Ectodermal cell (in vitro differentiated cells): ENCODE results near the gene ATXN1.

Source experiments
- H3K27ac ChIP-seq: 2 replicates; pipeline ENCODE4 v1.7.0; 2013; ENCODE audit warnings: mild to moderate bottlenecking, low read depth, low read length; ENCODE audit not compliant: insufficient read depth, poor library complexity, severe bottlenecking
- H3K27me3 ChIP-seq: 2 replicates; pipeline ENCODE4 v1.7.0; 2013; ENCODE audit warnings: mild to moderate bottlenecking, low read length; ENCODE audit not compliant: insufficient read depth, control insufficient read depth, poor library complexity, severe bottlenecking
- H3K36me3 ChIP-seq: one replicate; pipeline ENCODE4 v1.7.0; 2013; ENCODE audit warnings: low read length; ENCODE audit not compliant: control insufficient read depth, insufficient read depth
- H3K4me1 ChIP-seq: one replicate; pipeline ENCODE4 v1.7.0; 2013; ENCODE audit warnings: low read length; ENCODE audit not compliant: control insufficient read depth, insufficient read depth
- H3K4me3 ChIP-seq: 2 replicates; pipeline ENCODE4 v1.7.0; 2013; ENCODE audit warnings: low read depth, low read length, control low read depth; ENCODE audit not compliant: insufficient read depth
- H3K9me3 ChIP-seq: 2 replicates; pipeline ENCODE4 v1.7.0; 2013; ENCODE audit warnings: mild to moderate bottlenecking, low read length, moderate library complexity; ENCODE audit not compliant: control insufficient read depth
- WGBS, 2 experiments: methylation state at CpG; one replicate each; pipeline ENCODE4 v1.1.7; 2013; ENCODE audit warnings: missing lambda C conversion rate in 2 of 2; 5-methylcytosine and 5-hydroxymethylcytosine counted together

ATXN1 gene

DNA sequence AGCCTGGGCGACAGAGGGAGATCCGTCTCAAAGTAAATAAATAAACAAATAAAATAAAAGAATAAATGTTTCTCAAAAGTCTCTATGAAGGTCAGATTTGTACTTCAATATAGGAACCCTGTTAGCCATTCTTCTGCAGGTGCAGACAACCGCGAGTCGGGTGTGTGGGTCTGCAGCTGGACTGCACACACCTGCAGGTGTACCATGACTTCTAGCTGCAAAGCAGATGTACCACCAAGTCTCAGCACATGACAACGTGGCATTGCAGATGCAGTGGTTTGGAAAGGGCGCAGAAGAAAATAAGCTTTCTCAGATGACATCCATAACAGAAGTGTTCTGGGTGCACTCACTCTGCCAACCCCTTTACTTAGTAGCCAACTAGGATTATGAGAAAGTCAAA lies 239.7 kb downstream of the ATXN1 start:
- no peaks in the 10 kb centered on the region for H3K36me3 ChIP-seq
- WGBS, 2 experiments = 94 to 98% methylated on average over 5 to 6 of the region's 7 CpGs
- H3K9me3 ChIP-seq = no peaks in the 10 kb centered on the region
- H3K27me3 ChIP-seq = no peaks in the 10 kb centered on the region
- H3K27ac ChIP-seq = no peak overlapping the region
- no peak overlapping the region for H3K4me3 ChIP-seq
- peaks cover 8% of the 10 kb centered on the region for H3K4me1 ChIP-seq

DNA sequence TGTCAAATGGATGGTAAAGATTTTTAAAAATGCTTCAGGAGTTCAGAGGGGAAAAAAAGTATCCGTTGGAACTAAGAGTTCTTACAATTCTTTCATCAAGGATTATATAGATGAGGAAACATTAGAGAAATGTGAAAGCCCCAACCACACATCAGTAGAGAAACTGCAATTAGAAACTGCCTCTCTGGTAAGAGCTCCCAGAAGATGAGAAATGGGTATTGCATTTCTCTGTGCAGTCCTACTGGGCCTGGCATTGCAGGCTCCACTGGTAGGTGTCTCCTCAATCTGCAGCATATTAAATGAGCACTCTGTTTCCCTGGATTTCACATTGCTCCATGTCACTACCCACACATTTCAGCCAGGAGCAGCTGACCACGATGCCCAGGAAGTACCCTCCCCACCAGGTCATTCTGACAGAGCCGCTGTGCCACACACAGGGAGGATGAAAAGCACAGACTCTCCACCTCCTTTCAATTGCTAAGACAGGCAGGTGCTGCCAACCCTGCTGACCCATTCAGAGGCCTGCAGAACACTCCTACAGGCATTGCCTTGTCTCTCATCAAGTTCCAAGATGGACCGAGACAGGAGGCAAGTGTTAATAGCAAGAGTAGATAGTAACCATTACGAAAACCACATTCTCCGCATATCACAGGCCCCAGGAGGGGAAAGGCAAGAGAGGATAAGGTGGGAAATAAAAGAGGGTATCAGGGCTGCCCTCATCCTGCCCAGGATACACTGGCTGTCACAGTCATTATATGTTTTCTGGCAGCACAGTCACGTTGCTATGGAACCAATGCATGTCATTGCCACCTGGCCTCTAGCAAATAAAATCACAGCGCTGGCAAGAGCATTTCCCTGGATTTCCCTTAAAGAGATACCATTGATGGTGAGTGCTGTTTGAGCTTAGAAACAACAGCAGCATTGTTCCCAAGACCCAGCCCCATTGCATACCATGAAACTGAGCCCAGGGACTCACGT lies 241.7 kb downstream of the ATXN1 start:
- WGBS, 2 experiments = 67% methylated on average over 9 of the region's 9 CpGs
- no peaks in the 10 kb centered on the region for H3K36me3 ChIP-seq
- H3K4me1 ChIP-seq = peaks cover 8% of the 10 kb centered on the region
- no peaks in the 10 kb centered on the region for H3K9me3 ChIP-seq
- no peak overlapping the region for H3K27ac ChIP-seq
- no peaks in the 10 kb centered on the region for H3K27me3 ChIP-seq
- no peak overlapping the region for H3K4me3 ChIP-seq

DNA sequence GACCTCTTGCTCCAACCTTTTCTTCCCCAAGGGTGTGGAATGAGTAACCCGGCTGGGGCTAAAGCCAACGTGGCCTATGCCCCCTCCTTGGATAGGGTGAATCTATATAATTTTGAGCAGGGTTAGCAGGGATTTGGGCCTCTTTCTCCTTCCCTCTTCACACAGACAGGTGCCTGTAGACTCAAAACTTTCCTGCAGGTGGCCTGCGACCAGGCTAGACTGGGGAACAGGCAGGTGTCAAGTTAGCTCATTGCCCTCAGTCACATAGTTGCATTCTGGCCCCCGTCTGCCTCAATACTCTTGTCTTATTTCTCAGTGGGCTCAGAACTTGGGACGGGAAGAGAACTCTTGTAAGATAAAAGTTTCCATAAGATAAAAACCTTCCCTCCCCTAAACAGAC lies 243.0 kb downstream of the ATXN1 start:
- H3K27ac ChIP-seq = no peak overlapping the region
- peaks cover 8% of the 10 kb centered on the region for H3K4me1 ChIP-seq
- H3K4me3 ChIP-seq = no peak overlapping the region
- H3K27me3 ChIP-seq = no peaks in the 10 kb centered on the region
- no peaks in the 10 kb centered on the region for H3K9me3 ChIP-seq
- WGBS, 2 experiments = 79 to 81% methylated on average over 4 to 5 of the region's 5 CpGs
- no peaks in the 10 kb centered on the region for H3K36me3 ChIP-seq

DNA sequence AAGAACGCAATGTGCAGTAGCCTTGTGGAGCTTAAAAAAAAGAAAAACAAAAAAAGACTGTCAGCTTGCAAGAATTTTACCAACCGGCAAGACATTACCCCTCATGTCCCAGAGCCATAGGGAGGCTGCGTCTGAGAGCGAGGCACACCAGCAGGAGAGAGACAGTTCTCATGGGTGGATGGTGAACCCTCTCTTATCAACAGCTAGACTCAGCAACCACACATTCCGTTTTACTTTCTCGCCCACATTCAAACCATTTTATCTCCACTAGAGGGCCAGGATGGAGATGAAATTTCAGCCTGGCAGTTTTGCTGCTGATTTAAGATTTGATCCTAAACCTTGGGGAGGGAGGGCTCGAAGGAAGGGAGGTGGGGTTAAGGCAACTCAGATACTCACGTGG lies 247.0 kb downstream of the ATXN1 start:
- Histone ChIP-seq H3K4me1 (no peaks in the 10 kb centered on the region), H3K27me3 (no peaks in the 10 kb centered on the region), H3K9me3 (no peaks in the 10 kb centered on the region), H3K4me3 (no peak overlapping the region), H3K27ac (no peak overlapping the region), H3K36me3 (no peaks in the 10 kb centered on the region)
- 63 to 71% methylated on average over 8 of the region's 8 CpGs for WGBS, 2 experiments

DNA sequence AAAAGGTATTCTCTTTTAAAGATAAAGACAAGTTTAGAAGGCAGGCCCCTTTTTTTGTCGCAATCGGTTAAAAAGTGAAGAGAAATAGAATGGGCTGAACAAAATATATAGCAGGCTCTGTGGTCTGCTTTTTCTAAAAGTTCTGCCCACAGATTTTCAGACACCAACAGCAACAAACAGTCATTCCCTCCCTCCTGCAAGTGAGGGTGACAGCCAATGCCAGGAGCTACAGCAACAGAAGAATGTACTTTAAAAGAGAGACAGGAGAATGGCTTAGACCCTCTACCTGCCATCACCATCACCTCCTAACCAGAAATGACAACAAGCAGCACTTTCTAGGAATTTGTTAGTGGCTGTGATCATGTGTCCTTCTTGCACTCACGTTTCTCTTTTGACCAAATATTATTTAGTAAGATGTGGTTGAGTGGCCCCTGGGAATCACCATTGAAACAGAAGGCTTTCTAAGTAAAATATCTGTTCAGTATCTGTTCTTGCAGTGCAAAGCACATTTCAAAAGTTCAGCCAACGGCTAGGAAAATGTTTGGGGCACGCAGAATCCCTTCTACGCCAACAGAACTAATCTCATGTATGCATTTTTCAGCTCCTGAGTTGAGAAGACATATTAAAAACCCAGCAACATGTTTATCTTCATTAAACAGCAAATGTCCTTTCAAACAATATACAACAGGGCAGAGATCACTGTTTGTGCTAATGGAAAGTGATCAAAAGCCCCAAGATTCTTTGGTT lies 248.5 kb downstream of the ATXN1 start:
- WGBS, 2 experiments = 92 to 94% methylated on average over 6 of the region's 6 CpGs
- H3K4me3 ChIP-seq = no peak overlapping the region
- no peaks in the 10 kb centered on the region for H3K27me3 ChIP-seq
- H3K36me3 ChIP-seq = no peaks in the 10 kb centered on the region
- H3K4me1 ChIP-seq = no peaks in the 10 kb centered on the region
- H3K27ac ChIP-seq = no peak overlapping the region
- H3K9me3 ChIP-seq = no peaks in the 10 kb centered on the region

DNA sequence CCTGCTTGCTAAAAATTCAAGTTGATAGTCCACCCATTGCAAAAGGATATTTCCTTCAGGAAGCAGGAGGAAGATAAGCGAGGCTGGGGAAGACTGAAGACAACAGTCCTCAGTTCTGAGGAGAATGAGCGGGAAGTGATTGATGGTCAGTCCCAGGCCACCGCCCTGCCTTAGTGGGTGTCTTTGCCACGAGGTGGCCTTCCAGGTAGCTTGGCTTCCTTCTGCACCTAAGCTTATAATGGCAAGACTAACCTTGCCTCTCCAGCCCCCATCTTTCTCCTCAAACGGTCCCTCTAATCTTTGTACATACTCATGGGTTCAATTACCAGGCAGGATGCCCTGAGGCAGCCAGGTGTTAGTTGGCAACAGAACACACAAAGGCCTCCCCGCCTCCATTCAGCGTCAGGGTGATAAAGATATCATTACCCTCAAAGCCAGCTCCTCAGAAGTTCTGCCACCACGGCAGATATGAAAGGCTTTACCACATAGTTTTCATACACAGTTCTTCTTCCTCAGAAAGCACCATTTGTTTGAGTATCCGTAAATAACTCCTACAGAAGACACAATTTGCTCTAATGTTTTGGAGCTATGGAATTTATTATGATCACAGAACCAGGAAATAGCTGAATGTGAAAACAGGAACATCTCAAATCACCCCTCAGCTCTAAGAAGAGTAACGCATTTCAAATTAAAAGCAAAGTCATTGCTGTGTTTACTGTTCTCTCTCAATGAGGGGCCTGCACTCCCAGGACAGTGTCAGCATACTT lies 249.4 kb downstream of the ATXN1 start:
- no peak overlapping the region for H3K27ac ChIP-seq

DNA sequence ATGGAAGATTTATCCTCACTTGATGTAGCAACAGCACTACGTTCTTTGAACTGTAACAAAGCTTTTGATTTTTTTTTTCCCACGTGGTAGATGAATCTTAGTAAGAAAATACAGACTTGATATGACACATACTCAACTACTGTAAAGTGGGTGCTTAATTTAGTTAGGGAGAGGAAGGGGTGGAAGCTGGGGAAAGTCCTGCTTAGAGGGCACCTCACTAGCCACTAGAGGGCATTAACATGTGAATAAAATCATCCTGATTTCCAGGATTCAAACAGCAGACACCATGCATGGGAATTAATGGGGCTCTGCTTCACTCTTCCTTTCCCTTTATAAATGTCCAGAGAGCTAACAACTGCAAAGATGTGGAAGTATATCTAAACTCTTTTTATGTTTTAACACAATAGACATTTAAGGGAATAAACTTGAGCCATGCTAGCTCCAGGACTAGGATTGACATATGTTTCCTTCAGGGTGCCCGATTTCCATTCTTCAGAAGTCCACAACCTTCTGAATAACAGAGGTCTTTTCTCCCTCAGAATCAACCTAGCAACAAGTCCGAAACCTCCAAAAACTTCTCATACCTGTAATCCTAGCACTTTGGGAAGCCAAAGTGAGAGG lies 250.1 kb downstream of the ATXN1 start:
- H3K36me3 ChIP-seq = no peaks in the 10 kb centered on the region
- no peaks in the 10 kb centered on the region for H3K9me3 ChIP-seq
- no peaks in the 10 kb centered on the region for H3K27me3 ChIP-seq
- H3K4me1 ChIP-seq = no peaks in the 10 kb centered on the region
- H3K4me3 ChIP-seq = no peak overlapping the region
- no peak overlapping the region for H3K27ac ChIP-seq
- WGBS, 2 experiments = 78 to 80% methylated on average over 3 to 4 of the region's 4 CpGs

More for the DNA sequence above, 249.4 kb downstream of the ATXN1 start:
- Histone ChIP-seq H3K9me3 (no peaks in the 10 kb centered on the region), H3K27me3 (no peaks in the 10 kb centered on the region), H3K4me1 (no peaks in the 10 kb centered on the region), H3K36me3 (no peaks in the 10 kb centered on the region), H3K4me3 (no peak overlapping the region)
- 85 to 91% methylated on average over 8 to 9 of the region's 10 CpGs for WGBS, 2 experiments

DNA sequence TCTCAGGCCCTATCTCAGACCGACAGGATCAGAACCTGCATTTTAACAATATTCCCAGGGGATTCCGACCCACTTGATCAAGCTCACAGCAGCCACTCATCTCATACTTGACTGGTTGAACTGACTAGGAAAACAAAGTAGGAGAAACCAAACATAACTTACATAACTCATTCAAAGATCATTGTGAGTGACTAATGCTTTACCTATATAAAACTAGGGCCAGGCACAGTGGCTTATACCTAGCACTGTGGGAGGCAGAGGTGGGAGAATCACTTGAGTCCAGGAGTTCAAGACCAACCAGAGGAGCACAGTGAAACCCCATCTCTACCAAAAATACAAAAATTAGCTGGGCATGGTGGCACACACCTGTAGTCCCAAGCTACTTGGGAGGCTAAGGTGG lies 251.0 kb downstream of the ATXN1 start:
- Histone ChIP-seq H3K4me3 (no peak overlapping the region), H3K27ac (no peak overlapping the region), H3K27me3 (no peaks in the 10 kb centered on the region), H3K9me3 (no peaks in the 10 kb centered on the region), H3K36me3 (no peaks in the 10 kb centered on the region), H3K4me1 (no peaks in the 10 kb centered on the region)
- 92% methylated on average over 2 of the region's 2 CpGs for WGBS, 2 experiments

DNA sequence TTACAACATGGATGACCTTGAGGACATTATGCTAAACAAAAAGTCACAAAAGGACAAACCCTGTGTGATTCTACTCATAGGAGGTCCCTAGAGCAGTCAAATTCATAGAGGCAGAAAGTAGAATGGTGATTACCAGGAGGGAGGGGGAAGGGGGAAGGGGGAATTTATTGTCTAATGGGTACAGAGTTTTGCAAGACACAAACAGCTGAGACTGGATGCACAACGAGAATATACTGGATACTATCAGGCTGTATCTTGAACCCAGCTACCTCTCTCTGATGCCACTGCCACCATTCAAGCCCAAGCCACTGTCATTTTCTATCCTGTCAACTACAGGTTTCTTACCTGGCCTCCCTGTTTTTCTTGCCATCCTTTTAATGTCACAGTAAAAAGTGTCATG lies 252.3 kb downstream of the ATXN1 start:
- Histone ChIP-seq H3K4me1 (no peaks in the 10 kb centered on the region), H3K27ac (no peak overlapping the region), H3K27me3 (no peaks in the 10 kb centered on the region), H3K36me3 (no peaks in the 10 kb centered on the region), H3K4me3 (no peak overlapping the region), H3K9me3 (no peaks in the 10 kb centered on the region)
- WGBS, 2 experiments = 90 to 100% methylated on average over 1 of the region's 1 CpG
